HG03025 (cell line): ENCODE measurements around the gene SVIP.

Experiments used
- ATAC-seq: cut with Tn5 transposase; IDR thresholded peaks from one replicate; pipeline ENCODE4 v1.9.1; 2021; ENCODE audit warnings: mild to moderate bottlenecking, moderate library complexity; ENCODE audit not compliant: unreplicated experiment, low FRiP score

SVIP gene, protein sequence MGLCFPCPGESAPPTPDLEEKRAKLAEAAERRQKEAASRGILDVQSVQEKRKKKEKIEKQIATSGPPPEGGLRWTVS

DNA sequence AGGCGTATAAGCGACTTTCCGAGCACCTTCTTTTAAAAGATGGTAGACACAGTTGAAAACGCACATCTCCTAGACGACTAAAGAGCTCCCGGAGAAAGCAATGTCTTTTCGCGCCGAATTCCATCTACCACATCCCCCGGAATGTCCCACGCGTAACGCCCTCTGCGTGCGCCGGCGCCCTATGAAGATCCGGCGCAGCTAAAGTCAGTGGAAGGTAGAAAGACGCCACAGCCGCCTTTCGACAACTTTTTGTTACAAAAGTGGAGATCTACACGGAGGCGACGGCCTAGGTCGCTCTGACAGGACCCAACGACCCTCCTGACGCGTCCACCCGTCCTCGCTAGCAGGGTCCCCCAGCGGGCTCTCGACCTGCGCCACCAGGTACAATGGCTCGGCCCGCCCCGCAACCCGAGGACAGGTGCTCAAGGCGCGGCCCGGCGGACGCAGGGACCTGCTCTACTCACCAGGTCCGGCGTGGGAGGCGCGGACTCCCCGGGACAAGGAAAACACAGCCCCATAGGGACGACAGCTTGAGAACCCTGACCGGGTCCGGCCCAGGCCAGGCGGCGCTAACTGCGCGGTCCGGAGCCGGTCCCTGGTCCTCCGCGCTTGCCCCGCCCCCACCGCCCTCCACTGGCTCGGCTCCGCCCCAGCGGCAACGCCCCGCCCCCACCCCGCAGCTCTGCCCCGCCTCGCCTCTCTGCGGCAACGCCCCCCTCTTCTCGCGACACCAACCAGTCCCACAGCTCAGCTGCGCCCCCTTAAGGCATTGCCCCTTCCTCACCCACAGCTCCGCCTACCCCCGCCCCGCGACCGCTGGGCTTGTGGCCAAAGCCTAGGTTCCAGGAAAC, at the start of gene SVIP:
TSS of gene SVIP (minus strand) at position 571 of the 851 bp plus-strand sequence. CDS start at position 518, 53 bp downstream.
- peak; percentile 94 for ATAC-seq

DNA sequence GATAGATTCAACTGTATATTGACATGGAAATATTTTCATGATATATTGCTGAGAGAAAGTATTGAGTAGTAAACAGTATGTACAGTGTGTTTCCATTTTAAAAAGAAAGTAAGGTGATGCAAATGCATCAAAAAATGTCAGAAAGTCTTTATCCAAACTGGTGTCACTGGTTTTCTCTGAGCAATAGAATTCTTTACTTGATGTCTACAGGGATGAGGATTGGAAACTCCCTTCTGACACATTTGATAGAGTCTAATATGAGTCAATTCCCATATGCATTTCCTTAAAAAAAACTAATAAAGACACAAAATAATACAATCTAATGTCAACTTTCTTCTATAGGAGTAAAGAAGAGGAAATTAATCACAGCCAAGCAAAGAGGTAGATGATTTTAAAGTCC, 49.0 kb upstream of the SVIP start:
- ATAC-seq, result no peak

DNA sequence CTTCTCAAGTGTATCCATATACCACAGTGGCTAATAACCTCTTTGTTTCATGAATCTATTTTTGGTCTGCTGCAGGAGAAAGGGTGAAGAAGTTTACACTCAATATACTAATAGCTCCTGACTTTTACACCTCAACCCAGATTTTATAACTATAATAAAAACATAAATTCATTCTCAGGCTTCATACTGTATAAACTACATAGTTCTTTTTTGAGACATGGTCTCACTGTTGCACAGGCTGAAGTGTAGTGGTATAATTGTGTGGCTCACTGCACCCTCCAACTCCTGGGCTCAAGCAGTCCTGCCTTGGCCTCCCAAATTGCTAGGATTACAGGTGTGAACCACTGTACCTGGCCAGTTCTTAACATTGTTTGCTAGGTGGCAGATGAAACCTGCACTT, 48.4 kb upstream of the SVIP start:
- no peak for ATAC-seq

DNA sequence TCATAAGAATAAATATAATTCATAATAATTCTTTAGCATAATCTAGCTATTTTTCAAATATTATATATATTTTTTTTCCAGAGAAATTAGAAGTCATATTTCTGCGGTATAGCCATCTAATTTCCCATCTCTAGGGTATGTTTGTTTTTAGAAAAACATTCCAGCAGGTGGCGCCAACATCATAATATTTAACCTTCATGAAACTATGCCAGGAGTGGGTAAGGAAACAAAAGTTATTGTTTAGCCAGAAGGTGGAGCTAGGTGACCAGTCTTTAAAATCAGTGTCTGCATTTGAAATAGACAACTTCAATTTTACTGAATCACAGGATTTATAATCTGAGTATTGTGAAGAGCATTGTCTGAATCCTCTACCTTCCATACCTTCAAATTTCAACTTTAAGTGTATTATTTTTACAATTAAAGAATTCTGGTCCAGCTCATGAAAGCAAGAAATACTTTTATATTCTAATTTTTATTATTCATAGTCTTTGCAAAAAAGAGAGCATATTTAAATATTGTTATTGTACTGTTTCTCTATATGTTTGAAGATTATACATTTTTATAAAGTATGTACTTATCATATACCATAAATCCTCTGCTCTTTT, 46.4 kb upstream of the SVIP start:
- peak; percentile 100 for ATAC-seq

DNA sequence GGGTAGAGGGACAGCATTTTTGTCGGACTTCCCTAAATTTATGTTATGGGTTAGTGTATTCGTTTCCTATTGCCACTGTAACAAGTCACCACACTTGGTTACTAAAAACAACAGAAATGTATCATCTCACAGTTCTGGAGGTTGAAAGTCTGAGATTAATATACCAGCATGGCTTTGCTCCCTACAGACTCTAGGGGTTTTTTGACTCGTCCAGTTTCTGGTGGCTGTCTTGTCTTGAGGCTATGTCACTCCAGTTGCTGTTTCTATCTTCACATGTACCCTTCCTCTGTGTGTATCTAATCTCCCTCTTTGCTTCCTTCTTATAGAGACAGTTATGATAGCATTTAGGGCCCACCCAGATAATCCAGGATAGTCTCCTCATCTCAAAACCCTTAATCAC, 39.7 kb upstream of the SVIP start:
- ATAC-seq, result peak; percentile 72

DNA sequence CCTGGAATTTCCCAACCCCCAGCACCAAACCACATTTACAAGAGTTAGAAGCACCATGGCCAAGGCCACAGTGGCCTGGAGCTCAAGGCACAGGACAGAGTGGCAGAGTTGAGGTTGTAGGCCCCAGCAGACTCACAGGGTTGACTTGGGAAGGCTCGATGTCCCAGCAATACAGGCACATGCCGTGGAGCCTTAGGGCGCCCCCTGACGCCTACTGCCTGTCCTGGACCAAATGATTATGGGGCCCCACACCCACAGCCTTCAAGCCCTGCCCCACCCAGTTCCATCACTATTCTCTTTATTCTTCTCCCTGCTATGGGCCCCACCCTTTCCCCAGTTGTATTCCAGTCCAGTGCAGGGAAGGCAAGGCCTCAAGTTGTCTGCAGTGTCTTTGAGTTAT, 30.6 kb upstream of the SVIP start, which contains the start of gene CCDC179:
TSS of gene CCDC179 (minus strand) at position 234 of the 400 bp plus-strand sequence. CDS start at position 181, 53 bp downstream.
- ATAC-seq, result no peak

DNA sequence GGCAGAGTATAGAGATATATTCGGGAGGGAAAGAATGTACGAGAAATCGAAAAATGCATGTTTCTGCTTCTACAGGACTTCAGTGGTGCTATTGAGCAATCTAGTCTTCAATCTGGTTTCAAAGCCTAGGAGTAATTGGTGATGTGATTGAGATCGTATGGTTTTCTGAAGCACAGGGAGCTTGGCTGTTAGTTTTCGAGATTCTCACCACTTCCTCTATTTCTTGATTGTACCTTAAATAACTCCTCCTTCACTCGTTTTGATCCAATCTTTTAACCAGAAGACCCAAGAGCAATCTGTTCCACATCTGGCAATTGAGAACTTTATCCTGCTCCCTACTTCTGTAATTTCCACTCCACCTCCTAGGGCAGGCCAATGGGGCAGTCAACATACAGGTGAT, 30.2 kb upstream of the SVIP start:
- ATAC-seq, result no peak

DNA sequence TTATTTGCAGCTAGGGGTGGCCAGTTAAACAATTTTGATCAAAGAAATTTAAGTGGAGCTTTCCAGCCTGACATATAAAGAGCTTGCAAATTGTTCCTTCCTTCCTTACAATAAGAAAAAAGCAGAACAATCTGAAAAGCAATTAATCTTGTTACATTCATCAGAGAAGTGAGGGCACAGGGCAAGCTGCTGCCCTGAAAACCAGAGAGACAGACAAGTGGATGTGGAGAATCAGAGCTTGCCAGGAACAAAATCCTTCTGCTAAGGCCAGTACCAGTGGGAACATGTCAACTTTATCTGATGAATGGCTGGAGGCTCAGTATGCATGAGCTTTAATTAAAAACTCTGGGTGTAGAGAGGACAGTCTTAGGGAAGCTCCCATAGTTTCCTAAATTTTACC, 21.9 kb upstream of the SVIP start:
- no peak for ATAC-seq

DNA sequence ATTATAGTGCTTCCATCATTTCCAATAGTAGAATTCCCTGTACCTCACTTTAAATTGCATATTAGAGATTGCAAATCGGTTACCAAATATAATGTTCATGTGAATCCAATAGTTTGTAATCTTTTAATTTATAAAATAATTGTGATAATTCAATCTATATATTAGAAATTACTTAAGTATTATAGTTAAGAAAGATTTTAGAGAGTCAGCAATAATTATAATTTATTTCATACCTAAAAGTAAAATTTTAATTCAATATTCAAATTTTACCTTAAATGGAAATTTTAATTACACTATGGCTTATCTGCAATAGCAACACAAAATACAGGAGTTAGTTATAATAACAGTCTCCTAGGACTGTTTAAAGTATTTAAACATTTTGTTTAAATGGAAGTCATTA, 17.1 kb upstream of the SVIP start:
- ATAC-seq, result no peak

DNA sequence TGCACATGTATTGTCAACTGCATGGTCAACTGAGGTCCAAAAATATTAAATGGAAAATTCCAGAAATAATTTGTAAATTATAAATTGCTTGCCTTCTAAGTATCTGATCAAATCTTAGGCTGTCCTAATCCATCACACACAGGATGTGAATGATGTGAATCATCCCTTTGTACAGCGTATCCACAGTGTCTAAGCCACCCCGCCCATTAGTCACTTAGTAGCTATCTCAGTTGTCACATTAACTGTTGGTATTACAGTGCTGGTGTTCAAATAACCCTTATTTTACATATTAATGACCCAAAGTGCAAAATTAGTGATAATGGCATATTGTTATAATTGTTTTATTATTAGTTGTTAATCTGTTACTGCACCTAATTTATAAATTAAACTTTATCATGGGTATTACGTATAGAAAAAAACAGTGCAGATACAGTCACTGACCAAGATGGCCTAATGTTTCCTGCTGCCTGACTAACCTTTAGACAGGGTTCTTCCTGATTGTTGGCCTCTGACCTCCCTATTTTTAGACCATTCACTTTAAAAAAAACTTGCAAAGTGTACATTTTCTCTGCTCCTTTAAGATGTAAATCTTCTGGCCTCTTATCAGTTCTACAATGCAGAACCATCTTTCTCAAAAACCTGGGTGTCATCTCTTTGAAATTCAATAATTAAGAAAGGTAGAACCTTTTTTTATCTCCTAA, 2.9 kb upstream of the SVIP start:
- ATAC-seq, result no peak

DNA sequence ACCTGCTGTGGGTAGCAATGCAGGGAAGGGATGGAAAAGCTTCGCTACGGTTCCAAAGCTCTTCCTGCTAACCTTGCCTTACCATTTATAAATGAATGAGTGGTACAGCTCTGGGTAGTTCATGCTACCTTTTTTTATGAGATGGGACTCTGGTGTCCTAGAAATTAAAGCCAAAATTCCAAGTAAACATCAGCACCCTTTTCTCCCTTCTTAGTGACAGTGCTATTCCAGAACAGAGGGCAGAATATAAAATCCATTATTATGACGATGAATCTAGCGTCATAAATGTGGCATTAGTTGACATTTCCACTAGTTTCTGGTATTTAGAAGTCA, 447 bp upstream of the SVIP start:
- ATAC-seq, result no peak

DNA sequence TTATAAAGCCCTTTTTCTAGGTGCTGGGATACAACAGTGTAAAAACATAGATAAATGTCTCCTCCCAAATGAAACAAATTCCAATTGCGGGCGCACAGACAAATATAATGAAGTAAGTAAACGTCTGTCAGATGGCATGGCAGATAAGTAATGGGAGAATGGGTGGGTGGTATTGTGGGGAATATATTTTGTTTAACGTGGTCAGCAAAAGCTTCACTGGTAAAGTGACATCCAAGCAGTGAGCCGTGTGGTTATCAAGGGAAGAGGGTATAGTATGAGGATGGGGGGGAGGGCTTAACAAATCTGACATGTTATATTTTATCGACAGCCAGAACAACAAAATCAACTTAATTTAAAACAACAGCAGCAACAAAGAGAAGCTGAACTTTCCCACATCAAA, 1.2 kb downstream of the SVIP start:
- ATAC-seq, result no peak

DNA sequence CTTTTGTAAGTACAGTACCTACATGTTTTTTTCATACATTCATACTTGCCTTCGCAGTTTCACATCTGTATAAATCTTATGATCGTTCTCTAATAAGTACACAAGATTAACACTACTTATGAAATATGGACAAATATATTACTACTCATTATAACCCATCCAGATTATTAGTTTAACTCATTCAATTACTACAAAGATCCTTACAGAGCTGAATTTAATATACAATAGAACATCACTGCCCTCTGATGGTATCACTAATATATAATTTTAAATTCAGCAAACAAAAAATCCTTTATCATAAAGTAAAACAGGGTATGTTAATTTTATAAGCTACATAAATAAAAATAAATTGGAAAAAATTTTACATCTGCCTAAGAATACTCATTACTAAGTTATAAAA, 7.4 kb downstream of the SVIP start:
- ATAC-seq, result no peak

DNA sequence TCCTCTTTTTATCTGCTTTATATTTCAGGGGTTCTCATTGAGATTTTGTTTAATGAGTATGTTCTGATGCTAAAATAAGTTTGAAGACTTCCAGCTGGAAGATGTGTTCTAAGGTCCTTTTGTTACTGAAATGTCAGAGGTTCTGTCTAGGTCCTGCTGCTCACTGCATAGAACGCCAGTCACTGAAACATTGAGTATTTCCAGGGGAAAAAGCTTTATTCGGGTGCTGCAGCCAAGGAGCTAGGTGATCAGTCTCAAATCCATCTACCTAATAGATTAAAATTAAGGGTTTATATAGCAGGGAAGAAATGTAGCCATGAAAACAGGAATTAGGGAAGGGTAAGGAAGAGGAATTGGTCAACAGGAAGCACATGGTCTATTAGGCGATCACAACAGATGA, 19.7 kb downstream of the SVIP start:
- ATAC-seq, result no peak

DNA sequence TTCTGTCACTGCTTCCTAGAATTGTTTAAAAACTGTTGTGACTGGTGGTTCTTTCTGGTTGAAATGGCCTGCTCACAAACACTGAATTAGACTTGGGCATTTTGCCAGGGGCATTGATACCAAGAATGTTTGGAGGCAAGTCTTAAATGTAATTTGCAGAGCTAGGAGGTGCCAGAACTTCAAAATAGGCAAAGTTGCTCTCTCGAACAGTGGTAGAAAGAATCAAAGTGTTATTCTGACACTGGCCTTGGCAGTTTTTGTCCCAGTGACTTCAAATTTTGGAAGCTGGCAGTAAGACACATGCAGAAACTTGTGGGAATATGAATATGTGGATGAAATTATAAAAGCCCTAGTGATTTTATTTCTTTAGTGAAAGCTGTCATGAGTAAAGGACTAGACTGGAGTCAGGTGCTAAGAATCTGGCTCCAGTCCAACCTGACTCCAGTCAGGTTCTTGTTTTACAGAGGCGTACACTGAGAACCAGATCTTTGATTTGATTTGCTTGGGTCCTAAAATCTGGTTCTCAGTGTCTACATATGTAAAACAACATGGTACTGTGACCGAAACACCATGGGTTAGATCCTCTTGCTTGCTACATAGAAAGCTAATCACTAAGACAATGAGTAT, 20.9 kb downstream of the SVIP start:
- ATAC-seq, result peak; percentile 35

DNA sequence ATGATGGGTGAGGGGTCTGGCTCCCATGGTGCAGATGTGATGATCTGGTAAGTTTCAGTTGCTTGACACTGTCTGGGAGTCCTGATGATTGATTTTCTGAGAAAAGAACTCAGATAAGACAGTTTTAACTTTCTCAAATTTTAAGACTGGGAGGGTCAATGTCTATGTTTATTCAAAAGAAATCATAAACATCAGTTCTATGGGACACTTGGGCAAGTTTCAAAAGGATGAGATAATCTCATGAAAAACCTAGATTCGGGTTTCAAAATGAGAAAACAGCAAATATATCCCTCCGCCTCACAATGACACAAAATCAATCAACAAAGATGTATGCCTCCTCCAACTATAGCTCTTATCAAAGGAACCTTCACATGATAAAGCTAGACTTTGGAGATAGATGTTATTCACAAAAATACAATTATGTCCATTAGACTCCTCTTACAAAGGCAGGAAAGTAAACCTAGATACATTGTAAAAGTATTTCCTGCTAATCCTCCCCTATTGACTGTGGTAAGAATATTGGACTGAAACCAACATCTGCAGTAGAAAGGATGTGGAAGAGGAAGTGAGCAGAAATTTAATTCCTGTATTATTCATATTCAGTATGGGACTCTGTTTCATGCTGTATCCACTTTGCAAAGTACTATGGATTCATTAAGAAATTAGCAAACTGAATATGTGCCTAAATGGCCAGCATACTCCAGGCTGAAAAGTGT, 21.6 kb downstream of the SVIP start:
- peak; percentile 98 for ATAC-seq

DNA sequence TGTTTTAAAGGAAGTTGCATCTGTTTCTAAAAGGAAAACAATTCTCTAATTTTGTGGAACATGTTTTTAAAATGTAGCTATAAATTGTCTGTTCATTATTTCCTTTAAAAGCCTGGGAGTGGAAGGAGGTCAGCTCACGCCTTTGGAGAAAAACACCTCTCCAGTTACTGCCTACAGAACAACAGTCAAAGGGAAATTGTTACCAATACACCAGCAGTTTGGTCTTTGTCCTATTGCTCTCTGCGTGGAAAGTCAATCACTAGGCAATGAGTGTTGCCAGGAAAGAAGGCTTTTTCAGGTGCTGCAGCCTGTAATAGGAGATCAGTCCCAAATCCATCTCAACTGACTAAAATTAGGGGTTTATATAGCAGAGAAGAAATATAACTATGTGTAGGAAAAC, 22.2 kb downstream of the SVIP start:
- no peak for ATAC-seq

DNA sequence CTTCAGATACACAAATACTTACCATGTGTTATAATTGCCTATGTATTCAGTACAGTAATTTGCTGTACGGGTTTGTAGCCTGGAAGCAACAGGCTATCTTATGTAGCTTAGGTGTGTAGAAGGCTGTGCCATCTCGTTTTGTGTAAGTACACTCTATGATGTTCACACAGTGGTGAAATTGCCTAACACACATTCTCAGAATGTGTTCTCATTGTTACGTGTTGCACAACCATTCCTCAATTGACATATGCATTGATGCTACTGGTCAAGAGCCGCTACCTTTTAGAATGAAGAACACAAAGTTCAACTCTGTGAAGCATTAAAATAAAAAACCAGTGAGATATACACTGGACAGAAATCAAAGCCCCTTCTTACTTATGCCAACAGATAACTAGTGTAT, 26.7 kb downstream of the SVIP start:
- ATAC-seq, result no peak

DNA sequence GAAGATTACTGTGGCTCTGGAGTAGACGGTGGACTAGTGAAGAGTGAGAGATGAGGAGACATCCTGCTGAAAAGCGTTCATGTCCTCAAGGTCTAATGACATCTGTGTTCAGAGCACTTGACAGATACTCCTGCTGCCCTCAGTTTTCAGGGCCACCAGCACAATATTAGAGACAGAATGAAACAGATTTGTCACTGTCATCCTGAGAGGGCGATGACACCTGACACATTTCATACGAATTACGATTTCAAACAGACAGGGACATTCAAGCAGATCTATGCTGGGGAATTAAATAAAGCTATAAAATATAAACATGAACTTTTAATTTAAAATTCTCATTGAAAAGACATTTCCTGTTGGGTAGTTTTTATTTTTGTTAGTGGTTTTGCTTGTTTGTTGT, 29.1 kb downstream of the SVIP start:
- no peak for ATAC-seq

DNA sequence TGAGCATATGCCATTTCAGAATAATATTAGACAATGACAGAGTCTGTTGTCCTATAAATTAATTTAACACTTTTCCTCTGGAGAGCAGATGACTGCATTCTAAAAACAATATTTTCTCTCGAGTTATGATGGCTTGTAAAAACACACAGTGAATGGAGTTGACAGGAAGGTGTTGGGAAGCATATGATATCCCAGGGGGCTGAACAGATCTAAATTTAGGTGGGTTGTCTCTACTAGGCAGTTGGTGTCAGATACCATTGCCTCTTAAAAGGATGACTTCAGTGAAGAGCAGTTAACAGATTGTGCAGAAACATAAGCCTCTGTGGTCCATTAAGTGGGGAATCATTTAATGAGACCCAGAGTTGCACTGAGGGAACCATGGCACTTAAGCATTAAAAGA, 30.7 kb downstream of the SVIP start:
- no peak for ATAC-seq
